NCI-H460 (cell line): ENCODE data around the gene ALG12. TPM values are rescaled to one million over a fixed set of nuclear protein-coding genes. Genes with fewer than 3 reads are reported as not detected.

ENCODE experiments used
- DNase-seq: peaks from one replicate; pipeline ENCODE4 v3.0.0-alpha.2; 2016; ENCODE audit warnings: low read depth; ENCODE audit errors: extremely low read depth
- total RNA-seq: library from RNA; depleted of rRNA; stranded (reverse); fragments of >200 nt; shearing (Covaris generic); gene quantifications from 2 replicates; pipeline ENCODE4 v1.2.3, GENCODE V29; 2014

ALG12 gene
- total RNA-seq, 1 experiment from 2014 or later, result 10.7 TPM

GRCh38 chr22:49915610-49916009 lies 2.6 kb downstream of the ALG12 start:
- DNase-seq, result no peak

GRCh38 chr22:49914256-49914655 lies 4.0 kb downstream of the ALG12 start:
- DNase-seq, result no peak

GRCh38 chr22:49913446-49913845 lies 4.8 kb downstream of the ALG12 start:
- DNase-seq, result no peak

- no peak for DNase-seq
Observed at GRCh38 chr22:49913026-49913425, 5.2 kb downstream of the ALG12 start.

- DNase-seq, result no peak
Observed at GRCh38 chr22:49911881-49912625, 6.2 kb downstream of the ALG12 start.

GRCh38 chr22:49910229-49911155 lies 7.7 kb downstream of the ALG12 start:
- no peak for DNase-seq

GRCh38 chr22:49909476-49910205 lies 8.6 kb downstream of the ALG12 start:
- DNase-seq, result no peak

GRCh38 chr22:49907807-49908206 lies 10.4 kb downstream of the ALG12 start:
- DNase-seq, result no peak

- DNase-seq, result no peak
Observed at GRCh38 chr22:49906799-49907290, 11.4 kb downstream of the ALG12 start.

GRCh38 chr22:49906071-49906798 lies 12.0 kb downstream of the ALG12 start:
- DNase-seq, result no peak

- DNase-seq, result no peak
Observed at GRCh38 chr22:49905465-49905864, 12.8 kb downstream of the ALG12 start.

- no peak for DNase-seq
Observed at GRCh38 chr22:49904040-49904369, 14.2 kb downstream of the ALG12 start.

GRCh38 chr22:49903322-49904039 lies 14.8 kb downstream of the ALG12 start:
- no peak for DNase-seq

GRCh38 chr22:49901457-49901856 lies 16.8 kb downstream of the ALG12 start:
- no peak for DNase-seq

- DNase-seq, result no peak
Observed at GRCh38 chr22:49900441-49901230, 17.6 kb downstream of the ALG12 start.

- DNase-seq, result no peak
Observed at GRCh38 chr22:49899530-49899929, 18.7 kb downstream of the ALG12 start.

GRCh38 chr22:49897015-49897684 lies 21.1 kb downstream of the ALG12 start:
- no peak for DNase-seq

- DNase-seq, result no peak
Observed at GRCh38 chr22:49896201-49896600, 22.0 kb downstream of the ALG12 start.
